C4-2B (cell line): ENCODE measurements around the gene CASP8.

ENCODE experiments used
- CTCF ChIP-seq: fragments of 450-650 bp; conservative IDR thresholded peaks from 2 replicates; pipeline ENCODE4 v1.5.1; 2017; ENCODE audit warnings: mild to moderate bottlenecking
- ZFX ChIP-seq: fragments of 450-650 bp; IDR thresholded peaks from 2 replicates; pipeline ENCODE4 v1.6.1; 2017

- TF ChIP-seq CTCF (no peak), ZFX (no peak)
Observed at GRCh38 chr2:201320257-201320656, 59.9 kb downstream of the CASP8 start.
